HepG2 (cell line): ENCODE data around the gene MED25. TPM values are rescaled to one million over a fixed set of nuclear protein-coding genes. Genes with fewer than 3 reads are reported as not detected.

Experiments used
- AKAP8 ChIP-seq: sonication (generic); formaldehyde crosslinking; IDR thresholded peaks from 2 replicates; pipeline ENCODE4 v1.5.1; 2020; ENCODE audit warnings: mild to moderate bottlenecking, missing genetic modification reagents
- CENPT ChIP-seq: sonication (generic); formaldehyde crosslinking; IDR thresholded peaks from 2 replicates; pipeline ENCODE4 v1.8.0; 2022; ENCODE audit warnings: low read depth, mild to moderate bottlenecking, moderate library complexity, missing genetic modification reagents
- E2F1 ChIP-seq: sonication (generic); formaldehyde crosslinking; IDR thresholded peaks from 2 replicates; pipeline ENCODE4 v1.5.0; 2020; ENCODE audit warnings: missing genetic modification reagents
- HNRNPL ChIP-seq: fragments of 200-400 bp; formaldehyde crosslinking; IDR thresholded peaks from 2 replicates; pipeline ENCODE4 v1.6.1; 2017; ENCODE audit warnings: mild to moderate bottlenecking, low read depth, low read length
- KAT2B ChIP-seq: fragments of 150-350 bp; IDR thresholded peaks from 2 replicates; pipeline ENCODE4 v1.6.1; 2014; ENCODE audit warnings: low read depth, low read length, borderline replicate concordance
- MAX ChIP-seq: IDR thresholded peaks from 2 replicates; pipeline ENCODE4 v1.6.1; 2012; ENCODE audit warnings: inconsistent platforms
- MTA1 ChIP-seq: sonication (generic); formaldehyde crosslinking; IDR thresholded peaks from 2 replicates; pipeline ENCODE4 v1.4.0; 2020; ENCODE audit warnings: missing genetic modification reagents, mild to moderate bottlenecking, borderline replicate concordance
- NCOR1 ChIP-seq: fragments of 200-600 bp; sonication (generic); IDR thresholded peaks from 2 replicates; pipeline ENCODE4 v1.7.0; 2017; ENCODE audit warnings: antibody characterized with exemption, low read length, borderline replicate concordance
- NR3C1 ChIP-seq: sonication (generic); formaldehyde crosslinking; IDR thresholded peaks from 2 replicates; pipeline ENCODE4 v1.4.0; 2020; ENCODE audit warnings: missing genetic modification reagents
- PCBP2 ChIP-seq: fragments of 200-400 bp; formaldehyde crosslinking; optimal IDR thresholded peaks from 2 replicates; pipeline ENCODE3; 2018; ENCODE audit warnings: low read length, low read depth; ENCODE audit not compliant: poor library complexity, severe bottlenecking
- SRSF4 ChIP-seq: fragments of 200-400 bp; formaldehyde crosslinking; IDR thresholded peaks from one replicate; pipeline ENCODE4 v1.6.1; 2018; ENCODE audit warnings: mild to moderate bottlenecking, low read depth, low read length, moderate library complexity; ENCODE audit not compliant: poor library complexity, severe bottlenecking
- SSRP1 ChIP-seq: IDR thresholded peaks from 2 replicates; pipeline ENCODE4 v1.6.1; 2016; ENCODE audit warnings: control low read depth
- THAP7 ChIP-seq: sonication (generic); formaldehyde crosslinking; IDR thresholded peaks from 2 replicates; pipeline ENCODE4 v1.8.1; 2023; ENCODE audit warnings: mild to moderate bottlenecking, missing genetic modification reagents
- ZBTB37 ChIP-seq: sonication (generic); formaldehyde crosslinking; IDR thresholded peaks from 2 replicates; pipeline ENCODE4 v1.4.0; 2020; ENCODE audit warnings: mild to moderate bottlenecking, missing genetic modification reagents
- ZBTB38 ChIP-seq: sonication (generic); formaldehyde crosslinking; IDR thresholded peaks from 2 replicates; pipeline ENCODE4 v1.5.1; 2020; ENCODE audit warnings: mild to moderate bottlenecking, missing genetic modification reagents
- ZBTB39 ChIP-seq: sonication (generic); formaldehyde crosslinking; IDR thresholded peaks from 2 replicates; pipeline ENCODE4 v1.5.0; 2020; ENCODE audit warnings: missing genetic modification reagents
- ZC3H4 ChIP-seq: sonication (generic); formaldehyde crosslinking; IDR thresholded peaks from 2 replicates; pipeline ENCODE4 v1.4.0; 2020; ENCODE audit warnings: missing genetic modification reagents, borderline replicate concordance
- ZFYVE20 ChIP-seq: sonication (generic); formaldehyde crosslinking; IDR thresholded peaks from 2 replicates; pipeline ENCODE4 v1.8.0; 2023; ENCODE audit warnings: low read depth, mild to moderate bottlenecking, moderate library complexity, missing genetic modification reagents, borderline replicate concordance
- ZNF24 ChIP-seq: fragments of 450-650 bp; IDR thresholded peaks from 2 replicates; pipeline ENCODE4 v1.6.1; 2017; ENCODE audit warnings: antibody characterized with exemption, mild to moderate bottlenecking
- ZNF512 ChIP-seq: sonication (generic); formaldehyde crosslinking; IDR thresholded peaks from 2 replicates; pipeline ENCODE4 v1.4.0; 2020; ENCODE audit warnings: mild to moderate bottlenecking, missing genetic modification reagents
- ZNF598 ChIP-seq: sonication (generic); formaldehyde crosslinking; IDR thresholded peaks from 2 replicates; pipeline ENCODE4 v1.5.1; 2020; ENCODE audit warnings: mild to moderate bottlenecking, missing genetic modification reagents, borderline replicate concordance
- ZNF773 ChIP-seq: sonication (generic); formaldehyde crosslinking; IDR thresholded peaks from 2 replicates; pipeline ENCODE4 v1.4.0; 2020; ENCODE audit warnings: missing genetic modification reagents, borderline replicate concordance
- polyA plus RNA-seq, 8 experiments: library from polyadenylated mRNA; depleted of rRNA in 3 of 8; stranded (reverse) in 7 of 8; unstranded in 1 of 8; fragments of >200 nt; fragmentation: Illumina TruSeq in 4 of 8; extraction: Trizol in 4 of 8; gene quantifications; 2 replicates each; pipeline versions ENCODE4 v1.2.1 to v1.2.3, GENCODE V29; 2011 to 2016; ENCODE audit warnings: low read depth in 4 of 8, missing spikeins in 1 of 8, mixed read lengths in 1 of 8; ENCODE audit not compliant: insufficient read depth in 1 of 8
- total RNA-seq, 5 experiments: library from RNA; depleted of rRNA; stranded (reverse); fragments of >200 nt; fragmentation: Illumina TruSeq; extraction: Trizol; gene quantifications; 2 replicates each; pipeline ENCODE4 v1.2.3, GENCODE V29; 2016; ENCODE audit warnings: low read depth in 1 of 5

The MED25 gene
- total and polyA plus RNA-seq, 2 of the 13 experiments (the other 11 are each of a cell fraction or from before 2014, with no cell fraction given) = 11.1 to 15.1 TPM

GRCh38 chr19:49850487-49851342 is 32.6 kb downstream of the MED25 start, which contains the start of gene PTOV1 (continued):
- TF ChIP-seq ZC3H4 (CRISPR knock-in tag) (no peak), ZNF773 (CRISPR knock-in tag) (no peak), AKAP8 (CRISPR knock-in tag) (peak; percentile 79), MTA1 (CRISPR knock-in tag) (no peak), ZNF24 (no peak), ZNF598 (CRISPR knock-in tag) (0 out of 2 replicates have a peak, but pooled peaks have one; percentile 32), MAX (peak; percentile 86), ZFYVE20 (CRISPR knock-in tag) (no peak), ZBTB37 (CRISPR knock-in tag) (no peak), NCOR1 (no peak), KAT2B (no peak), E2F1 (CRISPR knock-in tag) (peak; percentile 81), SRSF4 (no peak), PCBP2 (no peak), NR3C1 (CRISPR knock-in tag) (no peak), HNRNPL (0 out of 2 replicates have a peak, but pooled peaks have one; percentile 17), CENPT (CRISPR knock-in tag) (peak; percentile 51; the same call in 1 of the 2 replicates), THAP7 (peak; percentile 38; the same call in 1 of the 2 replicates), ZBTB38 (CRISPR knock-in tag) (no peak; the same call in 1 of the 2 replicates), ZBTB39 (CRISPR knock-in tag) (no peak), SSRP1 (CRISPR knock-in tag) (no peak; the same call in 1 of the 2 replicates), ZNF512 (CRISPR knock-in tag) (no peak)
